ENCODE results near the gene ARPP19. TPM values are rescaled to one million over a fixed set of nuclear protein-coding genes. Genes with fewer than 3 reads are reported as not detected.
"Not testable (repeated sequence)": the region's sequence is repeated elsewhere in the genome, so short reads cannot be mapped to it uniquely, and the experiment has no call there.

The ARPP19 gene, protein sequence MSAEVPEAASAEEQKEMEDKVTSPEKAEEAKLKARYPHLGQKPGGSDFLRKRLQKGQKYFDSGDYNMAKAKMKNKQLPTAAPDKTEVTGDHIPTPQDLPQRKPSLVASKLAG
- total RNA-seq: 100 to 1,000 TPM; 182 to 201 TPM

DNA sequence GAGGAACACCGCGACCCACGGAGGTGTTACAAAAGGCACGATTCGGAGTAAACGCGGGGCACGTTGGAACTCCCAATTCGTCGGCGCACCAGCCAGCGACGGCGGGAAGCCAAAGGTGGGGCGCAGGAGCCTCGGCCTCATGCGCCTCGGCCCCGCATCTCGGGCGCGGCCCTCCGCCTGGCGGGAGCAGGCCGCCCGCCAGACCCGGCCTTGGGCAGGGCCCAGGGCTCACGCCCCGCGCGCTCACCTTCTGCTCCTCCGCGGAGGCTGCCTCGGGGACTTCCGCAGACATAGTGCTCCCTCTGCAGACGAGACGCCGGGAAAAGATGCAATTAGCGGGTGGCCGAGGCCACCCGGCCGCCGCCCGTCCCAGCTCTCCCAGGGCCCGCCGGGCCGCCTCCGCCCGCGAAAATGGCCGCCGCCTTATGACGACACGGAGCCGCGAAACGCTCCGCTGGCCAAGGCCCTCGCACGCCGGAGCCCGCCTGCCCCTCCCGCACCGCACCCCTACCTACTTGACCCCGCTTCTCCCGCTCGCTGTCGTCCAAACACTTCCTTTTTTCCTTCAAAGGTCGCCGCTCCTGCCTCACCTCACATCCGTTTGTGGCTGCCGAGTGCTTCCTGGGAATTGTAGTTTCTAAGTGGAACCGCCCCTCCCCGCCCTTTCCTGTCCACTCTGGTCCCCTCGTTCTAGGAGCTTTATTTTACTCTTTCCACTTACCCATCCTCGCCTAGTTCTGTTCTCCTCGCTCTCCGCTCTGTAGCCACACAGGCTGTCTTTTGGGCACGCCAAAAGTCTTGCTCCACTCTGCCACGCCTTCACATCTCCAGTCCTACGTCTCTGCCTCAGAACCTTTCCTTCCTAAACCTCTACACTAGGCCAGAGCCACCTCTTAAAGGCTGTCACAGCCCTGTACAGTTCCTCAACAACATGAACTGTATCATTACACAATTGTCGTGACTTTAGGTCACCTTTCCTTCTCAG, at the start of gene ARPP19:
Gene ARPP19, minus strand, starts transcription at position 430 of the 985 bp plus-strand sequence. Its CDS starts 138 bp downstream, at position 292.
- peak within 1 kb of the TSS; percentile 99 for H3K27ac Mint-ChIP-seq

DNA sequence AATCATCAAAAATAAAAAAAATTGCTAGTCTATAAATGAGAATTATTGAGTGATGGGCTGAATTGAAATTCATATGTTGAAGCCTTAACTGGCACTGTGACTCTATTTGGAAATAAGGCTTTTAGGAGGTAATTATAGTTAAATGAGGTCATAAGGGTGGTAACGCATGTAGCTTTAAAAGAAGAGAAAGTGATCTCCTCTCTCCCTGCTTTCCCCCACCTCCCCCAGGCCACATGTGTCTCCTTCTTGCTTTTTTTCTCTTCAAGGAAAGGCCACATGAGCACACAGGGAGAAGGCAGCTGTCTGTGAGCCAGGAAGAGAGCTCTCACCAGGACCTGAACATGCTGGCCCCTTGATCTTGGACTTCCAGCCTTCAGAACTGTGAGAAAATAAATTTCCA, 48.2 kb upstream of the ARPP19 start:
- ChIA-PET POLR2A (no interaction called here), CTCF (no interaction called here)
- Mint-ChIP-seq H3K27ac (no peak overlapping the region), H3K4me1 (ENCODE audit: low read depth) (peaks cover 8% of the 10 kb centered on the region), H3K4me3 (no peak overlapping the region), H3K27me3 (ENCODE audit: low read depth) (no peaks in the 10 kb centered on the region), H3K36me3 (ENCODE audit: low read depth) (peaks cover 8% of the 10 kb centered on the region), H3K9me3 (ENCODE audit: insufficient read depth) (no peaks in the 10 kb centered on the region)
- DNase-seq (no peak), ATAC-seq (no peak)

More for the DNA sequence above, at the start of gene ARPP19:
- peaks cover 30% of the 10 kb centered on the region for H3K4me1 Mint-ChIP-seq (ENCODE audit: low read depth)
- peak within 1 kb of the TSS; percentile 95 for H3K4me3 Mint-ChIP-seq
- CTCF ChIA-PET: interaction anchor here (1.0 to 1.3 kb wide), 3 partner anchors 8 to 109 kb away, joined by 3 to 4 read pairs (median 3); no protein-coding TSS in a partner anchor
- no peaks in the 10 kb centered on the region for H3K27me3 Mint-ChIP-seq (ENCODE audit: low read depth)
- POLR2A ChIA-PET: interaction anchor here (0.9 to 1.4 kb wide), 6 partner anchors 9 to 309 kb away, joined by 3 to 6 read pairs (median 4); partner anchors contain the start of gene MYO5A
- no peaks in the 10 kb centered on the region for H3K9me3 Mint-ChIP-seq (ENCODE audit: insufficient read depth)
- ATAC-seq (peak; percentile 85), DNase-seq (peak; percentile 89)
- peaks cover 25% of the 10 kb centered on the region for H3K36me3 Mint-ChIP-seq (ENCODE audit: low read depth)

DNA sequence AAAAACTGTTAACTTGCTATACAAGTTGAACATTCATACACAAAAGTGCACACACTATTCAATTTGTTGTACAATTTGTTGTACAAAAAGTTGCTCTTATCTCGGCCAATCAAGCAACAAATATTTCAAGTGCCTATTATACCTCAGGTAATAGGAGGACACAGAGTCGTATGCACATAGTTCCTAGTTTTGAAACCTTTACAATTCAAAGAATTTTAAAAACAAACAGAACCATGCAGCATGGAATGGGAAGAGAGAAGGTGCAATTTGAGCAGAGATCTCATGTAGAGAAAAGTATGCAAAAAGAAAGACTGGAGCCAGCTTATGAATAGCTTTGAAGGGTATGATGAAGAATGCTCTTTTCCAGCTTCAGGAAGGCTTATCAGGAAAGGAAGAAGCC, 46.5 kb upstream of the ARPP19 start:
- POLR2A ChIA-PET: no interaction called here
- DNase-seq (no peak), ATAC-seq (no peak)

DNA sequence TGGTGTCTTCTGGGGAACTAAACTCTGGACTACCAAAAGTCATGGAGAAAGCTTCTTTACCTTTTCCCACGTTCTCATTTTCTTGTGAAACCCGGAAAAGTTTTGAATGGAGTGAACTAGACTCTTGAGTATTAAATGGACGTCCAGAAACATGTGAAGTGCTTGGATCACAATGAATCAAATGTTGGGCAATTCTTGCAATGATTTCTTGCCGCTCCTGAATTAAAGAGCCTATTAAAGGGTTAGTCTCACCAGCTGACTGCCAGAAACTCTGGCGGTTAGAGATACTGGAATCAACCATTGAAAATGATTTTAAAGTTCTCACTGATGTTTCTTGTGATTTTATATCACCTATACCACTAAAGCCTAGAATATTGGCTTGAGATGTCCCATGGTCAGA, 40.8 kb upstream of the ARPP19 start:
- ChIA-PET POLR2A (no interaction called here), CTCF (interaction anchor here (1.1 to 1.4 kb wide), 2 partner anchors 12 to 126 kb away, joined by 3 to 5 read pairs; no protein-coding TSS in a partner anchor)
- Mint-ChIP-seq H3K4me1 (ENCODE audit: low read depth) (no peaks in the 10 kb centered on the region), H3K27ac (no peak overlapping the region), H3K4me3 (no peak overlapping the region), H3K9me3 (ENCODE audit: insufficient read depth) (no peaks in the 10 kb centered on the region), H3K36me3 (ENCODE audit: low read depth) (peaks cover 22% of the 10 kb centered on the region), H3K27me3 (ENCODE audit: low read depth) (no peaks in the 10 kb centered on the region)
- DNase-seq: no peak
- no peak for ATAC-seq

More for the DNA sequence above, 46.5 kb upstream of the ARPP19 start:
- H3K4me1 Mint-ChIP-seq (ENCODE audit: low read depth): peaks cover 5% of the 10 kb centered on the region
- no peak overlapping the region for H3K4me3 Mint-ChIP-seq
- CTCF ChIA-PET: interaction anchor here (0.6 to 0.9 kb wide), 2 partner anchors 21 to 690 kb away, joined by 3 read pairs; no protein-coding TSS in a partner anchor
- H3K36me3 Mint-ChIP-seq (ENCODE audit: low read depth): peaks cover 10% of the 10 kb centered on the region
- no peaks in the 10 kb centered on the region for H3K27me3 Mint-ChIP-seq (ENCODE audit: low read depth)
- no peak overlapping the region for H3K27ac Mint-ChIP-seq
- no peaks in the 10 kb centered on the region for H3K9me3 Mint-ChIP-seq (ENCODE audit: insufficient read depth)

DNA sequence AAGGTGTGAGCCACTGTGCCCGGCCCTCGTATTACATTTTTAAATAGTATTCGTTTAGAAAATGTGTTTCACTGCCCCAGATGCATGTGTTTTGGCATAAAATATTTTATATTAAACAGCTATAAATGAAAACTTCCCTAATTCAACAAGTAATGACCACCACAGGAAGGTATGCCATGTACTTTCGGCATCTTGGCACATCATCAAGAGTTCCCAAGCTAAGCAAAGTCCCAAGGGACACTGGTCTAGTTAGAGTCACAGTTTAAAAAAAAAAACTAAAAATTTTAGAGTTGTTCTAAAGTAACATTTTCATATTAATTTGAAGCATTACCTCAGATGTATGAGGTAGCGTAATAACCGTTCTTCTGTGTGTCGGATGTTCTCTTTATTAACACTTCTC, 15.6 kb upstream of the ARPP19 start:
- Mint-ChIP-seq H3K27me3 (ENCODE audit: low read depth) (no peaks in the 10 kb centered on the region), H3K36me3 (ENCODE audit: low read depth) (peaks cover 10% of the 10 kb centered on the region), H3K27ac (no peak overlapping the region), H3K4me1 (ENCODE audit: low read depth) (no peaks in the 10 kb centered on the region), H3K9me3 (ENCODE audit: insufficient read depth) (no peaks in the 10 kb centered on the region), H3K4me3 (no peak overlapping the region)
- POLR2A ChIA-PET: no interaction called here
- CTCF ChIA-PET: interaction anchor here (0.5 to 2.6 kb wide), 2 partner anchors 56 to 253 kb away, joined by 3 to 8 read pairs; no protein-coding TSS in a partner anchor
- DNase-seq: no peak
- ATAC-seq: no peak

DNA sequence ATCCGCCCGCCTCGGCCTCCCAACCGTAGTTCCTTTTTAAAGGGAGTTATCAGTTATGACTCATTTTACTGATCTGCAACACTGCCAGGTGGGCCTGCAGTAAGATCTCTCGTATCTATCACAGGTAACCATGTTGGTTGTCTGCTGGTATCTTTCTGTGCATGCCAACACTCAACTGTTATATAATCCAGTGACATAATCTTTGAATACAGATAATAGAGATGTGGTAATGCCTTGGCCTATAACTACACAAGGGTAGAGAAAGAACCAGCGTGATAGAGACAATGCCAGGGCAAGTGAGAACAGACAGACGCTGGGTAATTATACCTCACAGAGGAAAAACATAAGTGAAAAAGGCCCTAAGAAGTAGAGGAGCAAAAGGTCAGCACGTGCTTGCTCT, 11.0 kb upstream of the ARPP19 start:
- Mint-ChIP-seq H3K4me1 (ENCODE audit: low read depth) (no peaks in the 10 kb centered on the region), H3K9me3 (ENCODE audit: insufficient read depth) (no peaks in the 10 kb centered on the region), H3K27me3 (ENCODE audit: low read depth) (no peaks in the 10 kb centered on the region), H3K27ac (no peak overlapping the region), H3K4me3 (no peak overlapping the region), H3K36me3 (ENCODE audit: low read depth) (peaks cover 10% of the 10 kb centered on the region)
- CTCF ChIA-PET: no interaction called here
- DNase-seq: no peak
- ATAC-seq: no peak
- POLR2A ChIA-PET: no interaction called here

DNA sequence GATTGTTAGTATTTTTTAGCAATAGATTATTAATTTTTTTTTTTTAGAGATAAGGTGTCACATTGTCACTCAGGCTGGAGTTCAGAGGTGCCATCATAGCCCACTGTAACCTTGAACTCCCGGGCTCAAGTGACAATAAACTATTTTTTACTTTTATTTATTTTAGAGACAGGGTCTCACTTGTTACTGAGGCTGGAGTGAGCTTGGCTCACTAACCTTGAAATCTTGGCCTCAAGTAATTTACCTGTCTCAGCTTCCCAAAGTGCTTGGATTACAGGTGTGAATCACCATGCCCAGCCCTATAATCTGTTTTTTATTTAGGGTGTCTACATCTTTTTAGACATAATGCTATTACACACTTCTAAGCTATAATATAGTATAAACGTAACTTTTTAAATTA, 7.9 kb upstream of the ARPP19 start:
- no peak for ATAC-seq
- peaks cover 3% of the 10 kb centered on the region for H3K27me3 Mint-ChIP-seq (ENCODE audit: low read depth)
- no peak overlapping the region for H3K27ac Mint-ChIP-seq
- H3K36me3 Mint-ChIP-seq (ENCODE audit: low read depth): no peaks in the 10 kb centered on the region
- CTCF ChIA-PET: no interaction called here
- H3K9me3 Mint-ChIP-seq (ENCODE audit: insufficient read depth): no peaks in the 10 kb centered on the region
- no peaks in the 10 kb centered on the region for H3K4me1 Mint-ChIP-seq (ENCODE audit: low read depth)
- no peak overlapping the region for H3K4me3 Mint-ChIP-seq
- POLR2A ChIA-PET: no interaction called here
- DNase-seq: no peak

DNA sequence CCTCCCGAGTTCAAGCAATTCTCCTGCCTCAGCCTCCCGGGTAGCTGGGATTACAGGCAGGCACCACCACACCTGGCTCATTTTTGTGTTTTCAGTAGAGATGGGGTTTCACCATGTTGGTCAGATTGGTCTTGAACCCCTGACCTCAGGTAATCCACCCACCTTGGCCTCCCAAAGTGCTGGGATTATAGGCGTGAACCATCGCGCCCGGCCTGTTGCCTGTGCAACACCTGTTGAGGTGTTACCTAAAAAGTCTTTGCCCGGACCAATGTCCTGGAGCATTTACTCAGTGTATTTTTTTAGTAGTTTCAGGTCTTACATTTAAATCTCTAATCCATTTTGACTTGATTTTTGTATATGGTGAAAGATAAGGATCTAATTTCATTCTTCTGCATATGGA, 6.7 kb upstream of the ARPP19 start:
- H3K36me3 Mint-ChIP-seq (ENCODE audit: low read depth); H3K4me1 Mint-ChIP-seq (ENCODE audit: low read depth); H3K9me3 Mint-ChIP-seq (ENCODE audit: insufficient read depth); ATAC-seq; H3K4me3 Mint-ChIP-seq; H3K27me3 Mint-ChIP-seq (ENCODE audit: low read depth); DNase-seq; H3K27ac Mint-ChIP-seq; POLR2A ChIA-PET: not testable (repeated sequence)
- CTCF ChIA-PET: interaction anchor here (0.6 kb wide), 1 partner anchor 621 kb away, joined by 4 read pairs; no protein-coding TSS in a partner anchor

DNA sequence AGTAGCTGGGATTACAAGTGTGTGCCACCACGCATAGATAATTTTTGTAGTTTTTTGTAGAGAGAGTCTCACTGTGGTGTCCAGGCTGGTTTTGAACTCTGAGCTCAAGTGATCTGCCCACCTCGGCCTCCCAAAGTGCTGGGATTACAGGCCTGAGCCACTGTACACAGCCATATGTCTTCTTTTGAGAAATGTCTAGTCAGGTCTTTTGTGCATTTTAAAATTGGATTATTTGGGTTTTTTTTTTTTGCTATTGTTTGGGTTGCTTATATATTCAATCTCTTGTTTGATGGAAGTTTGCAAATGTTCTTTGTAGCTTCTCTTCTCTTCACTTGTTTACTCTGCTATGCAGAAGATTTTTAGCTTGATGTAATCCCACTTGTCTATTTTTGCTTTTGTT, 6.2 kb upstream of the ARPP19 start:
- ChIA-PET CTCF (no interaction called here), POLR2A (no interaction called here)
- no peak overlapping the region for H3K27ac Mint-ChIP-seq
- DNase-seq (no peak), ATAC-seq (no peak)
- no peaks in the 10 kb centered on the region for H3K4me1 Mint-ChIP-seq (ENCODE audit: low read depth)
- H3K4me3 Mint-ChIP-seq: no peak overlapping the region
- H3K9me3 Mint-ChIP-seq (ENCODE audit: insufficient read depth): no peaks in the 10 kb centered on the region
- peaks cover 3% of the 10 kb centered on the region for H3K27me3 Mint-ChIP-seq (ENCODE audit: low read depth)
- H3K36me3 Mint-ChIP-seq (ENCODE audit: low read depth): no peaks in the 10 kb centered on the region

DNA sequence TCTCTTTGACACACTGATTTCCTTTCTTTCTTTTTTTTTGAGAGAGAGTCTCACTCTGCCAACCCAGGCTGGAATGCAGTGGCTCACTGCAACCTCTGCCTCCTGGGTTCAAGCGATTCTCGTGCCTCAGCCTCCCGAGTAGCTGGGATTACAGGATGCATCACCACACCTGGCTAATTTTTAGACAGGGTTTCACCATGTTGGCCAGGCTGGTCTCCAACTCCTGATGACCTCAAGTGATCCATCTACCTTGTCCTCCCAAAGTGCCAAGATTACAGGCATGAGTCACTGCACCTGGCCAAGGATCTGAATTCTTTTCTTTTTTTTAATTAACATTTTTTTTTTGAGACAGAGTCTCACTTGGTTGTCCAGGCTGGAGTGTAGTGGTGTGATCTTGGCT, 5.8 kb upstream of the ARPP19 start:
- H3K9me3 Mint-ChIP-seq (ENCODE audit: insufficient read depth); DNase-seq; ATAC-seq; POLR2A ChIA-PET; H3K4me1 Mint-ChIP-seq (ENCODE audit: low read depth); H3K27me3 Mint-ChIP-seq (ENCODE audit: low read depth); H3K27ac Mint-ChIP-seq; H3K4me3 Mint-ChIP-seq; H3K36me3 Mint-ChIP-seq (ENCODE audit: low read depth); CTCF ChIA-PET: not testable (repeated sequence)

DNA sequence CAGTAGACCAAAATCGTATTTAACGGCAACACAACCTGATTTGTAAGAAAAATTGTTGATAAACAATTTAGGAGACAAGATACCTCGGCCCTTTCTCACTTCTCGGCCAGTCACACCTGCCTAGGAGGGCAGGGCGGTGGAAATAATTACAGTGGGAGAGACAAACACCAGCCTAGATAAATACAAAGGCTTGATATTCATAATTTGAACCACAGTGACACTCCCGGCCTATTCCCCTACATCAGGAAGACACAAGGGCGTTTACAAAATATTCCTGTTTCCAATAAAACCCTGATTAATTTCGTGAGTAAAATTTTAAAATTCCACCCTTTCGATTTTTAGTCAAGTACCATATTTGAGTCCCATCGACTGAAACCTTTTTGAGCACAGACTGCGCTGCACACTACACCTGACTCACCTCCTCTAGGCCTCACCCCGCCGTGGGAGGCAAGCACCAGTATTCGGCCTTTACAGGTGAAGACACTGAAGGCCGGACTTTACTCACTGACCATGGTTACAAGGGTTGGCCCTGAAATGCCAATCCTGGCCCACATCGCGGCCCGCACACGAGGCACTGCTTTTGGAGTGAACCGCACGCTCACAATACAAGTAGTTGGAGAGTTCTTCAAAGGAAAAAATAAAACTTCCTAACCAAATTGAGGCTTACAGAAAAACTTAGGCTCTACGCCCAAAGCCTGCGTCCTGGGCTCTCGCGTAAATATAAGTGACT, 794 bp downstream of the ARPP19 start:
- Mint-ChIP-seq H3K4me1 (ENCODE audit: low read depth) (peaks cover 38% of the 10 kb centered on the region), H3K4me3 (peak overlapping the region; percentile 95), H3K36me3 (ENCODE audit: low read depth) (peaks cover 31% of the 10 kb centered on the region), H3K27ac (peak overlapping the region; percentile 99), H3K9me3 (ENCODE audit: insufficient read depth) (no peaks in the 10 kb centered on the region), H3K27me3 (ENCODE audit: low read depth) (no peaks in the 10 kb centered on the region)
- POLR2A ChIA-PET: interaction anchor here (0.9 to 1.3 kb wide), 2 partner anchors 8 to 39 kb away, joined by 3 read pairs; partner anchors contain the start of gene MYO5A
- peak; percentile 44 for DNase-seq
- CTCF ChIA-PET: no interaction called here
- peak; percentile 24 for ATAC-seq

All from activated CD8-positive, alpha-beta T cell treated with anti-CD3 and anti-CD28 coated beads, Interleukin-2, amount 10 ng/mL, durations not matched to agents 7 days and 5 days (primary cell).